Endothelial cell of umbilical vein (primary cell): ENCODE data around the gene CARNS1. TPM values are rescaled to one million over a fixed set of nuclear protein-coding genes. Genes with fewer than 3 reads are reported as not detected.

Source experiments
- BruUV-seq: library from RNA; stranded (reverse); fragments of 400-500 nt; replicated peaks from 2 replicates; lab custom pipeline; 2021; lab: Mats Ljungman, UMichigan
- CTCF ChIA-PET: fragments of 300-600, 350-600 bp; sonication (Branson Sonifier 250); formaldehyde crosslinking; loops from one replicate; lab custom pipeline; 2021; ENCODE audit warnings: antibody characterized with exemption, inconsistent platforms; lab: Charles Lee
- POLR2A ChIA-PET: fragments of 300-600, 350-600 bp; sonication (Branson Sonifier 250); formaldehyde crosslinking; loops from one replicate; lab custom pipeline; 2021; ENCODE audit warnings: antibody characterized with exemption, inconsistent platforms; lab: Charles Lee
- DNase-seq: peaks from one replicate; pipeline ENCODE4 v3.0.0-alpha.2; 2011; ENCODE audit warnings: low read depth, low spot score
- FAIRE-seq: peaks from 2 replicates; lab custom pipeline; 2011; peaks lifted over from hg19 to GRCh38; lab: Jason Lieb, UNC
- H2AFZ ChIP-seq: 2 replicates; pipeline ENCODE4 v1.6.0; 2012; ENCODE audit warnings: low read depth, low read length, control low read depth, inconsistent platforms
- H3K27ac ChIP-seq: 2 replicates; pipeline ENCODE4 v1.5.1; 2011; ENCODE audit warnings: low read depth, mild to moderate bottlenecking, control low read depth, low read length, moderate library complexity; ENCODE audit not compliant: insufficient read depth
- H3K27me3 ChIP-seq, 2 experiments: 2 replicates each; pipeline versions ENCODE4 v1.6.0 to v1.6.1; 2011; ENCODE audit warnings: low read length in 2 of 2, mixed read lengths in 1 of 2; ENCODE audit not compliant: control insufficient read depth in 2 of 2, insufficient read depth in 2 of 2
- H3K36me3 ChIP-seq, 2 experiments: 2 replicates in 1 of 2; 3 replicates in 1 of 2; pipeline ENCODE4 v1.5.1; 2011; ENCODE audit warnings: low read length in 2 of 2, mild to moderate bottlenecking in 1 of 2, moderate library complexity in 1 of 2; ENCODE audit not compliant: control insufficient read depth in 2 of 2, insufficient read depth in 2 of 2; ENCODE audit errors: extremely low read depth in 1 of 2
- H3K4me1 ChIP-seq: 3 replicates; pipeline ENCODE4 v1.5.1; 2011; ENCODE audit warnings: mild to moderate bottlenecking, low read length; ENCODE audit not compliant: control insufficient read depth, insufficient read depth; ENCODE audit errors: extremely low read depth
- H3K4me2 ChIP-seq: 2 replicates; pipeline ENCODE4 v1.6.1; 2011; ENCODE audit warnings: low read length, control low read depth, mixed read lengths; ENCODE audit not compliant: insufficient read depth
- H3K4me3 ChIP-seq, 3 experiments: fragments of 200-600 bp in 1 of 3; sonication (generic), shearing (Covaris generic) in 1 of 3; replicated peaks in 1 of 3; 2 replicates each; pipeline ENCODE4 v1.5.1; 2011 to 2016; ENCODE audit warnings: control low read depth in 3 of 3, low read length in 3 of 3, mild to moderate bottlenecking in 2 of 3, inconsistent platforms in 1 of 3, low read depth in 1 of 3, moderate library complexity in 1 of 3; ENCODE audit not compliant: insufficient read depth in 1 of 3
- H3K79me2 ChIP-seq: 2 replicates; pipeline ENCODE4 v1.6.0; 2012; ENCODE audit warnings: low read length, inconsistent platforms; ENCODE audit not compliant: control insufficient read depth, insufficient read depth
- H3K9ac ChIP-seq: replicated peaks from 2 replicates; pipeline ENCODE3; 2011; ENCODE audit warnings: low read length, control low read depth; ENCODE audit not compliant: insufficient read depth; ENCODE audit errors: extremely low read depth
- H3K9me1 ChIP-seq: replicated peaks from 3 replicates; pipeline ENCODE4 v1.6.0; 2011; ENCODE audit warnings: mild to moderate bottlenecking, low read length; ENCODE audit not compliant: control insufficient read depth, insufficient read depth; ENCODE audit errors: extremely low read depth
- H3K9me3 ChIP-seq: replicated peaks from 2 replicates; pipeline ENCODE4 v1.5.1; 2012; ENCODE audit warnings: low read length, inconsistent platforms; ENCODE audit not compliant: control insufficient read depth, insufficient read depth
- H4K20me1 ChIP-seq: replicated peaks from 2 replicates; pipeline ENCODE3; 2011; ENCODE audit warnings: mild to moderate bottlenecking, low read length; ENCODE audit not compliant: control insufficient read depth, insufficient read depth; ENCODE audit errors: extremely low read depth
- EZH2 ChIP-seq: IDR thresholded peaks from 2 replicates; pipeline ENCODE4 v1.6.1; 2012; ENCODE audit warnings: borderline replicate concordance, low read depth, mild to moderate bottlenecking, moderate library complexity, low read length, inconsistent platforms; ENCODE audit not compliant: severe bottlenecking
- FOS ChIP-seq: IDR thresholded peaks from 2 replicates; pipeline ENCODE4 v1.6.1; 2011; ENCODE audit warnings: mild to moderate bottlenecking, low read length, moderate library complexity, borderline replicate concordance; ENCODE audit not compliant: insufficient read depth
- GATA2 ChIP-seq: IDR thresholded peaks from 2 replicates; pipeline ENCODE4 v1.7.0; 2011; ENCODE audit warnings: low read depth, mild to moderate bottlenecking, moderate library complexity, mixed read lengths, low read length; ENCODE audit not compliant: insufficient read length, insufficient read depth
- JUN ChIP-seq: IDR thresholded peaks from 2 replicates; pipeline ENCODE4 v1.6.1; 2011; ENCODE audit warnings: borderline replicate concordance, low read depth; ENCODE audit not compliant: insufficient read length, insufficient read depth
- MYC ChIP-seq: IDR thresholded peaks from one replicate; pipeline ENCODE4 v1.6.1; 2011; ENCODE audit warnings: mild to moderate bottlenecking, low read depth, low read length
- POLR2A ChIP-seq: IDR thresholded peaks from 2 replicates; pipeline ENCODE4 v1.6.1; 2012; ENCODE audit warnings: low read depth, mild to moderate bottlenecking, control low read depth, low read length
- POLR2AphosphoS5 ChIP-seq: IDR thresholded peaks from 2 replicates; pipeline ENCODE4 v1.6.1; 2012; ENCODE audit warnings: low read depth, mild to moderate bottlenecking, control low read depth, low read length, moderate library complexity; ENCODE audit not compliant: insufficient read depth
- dilution Hi-C: fragments of 300-500 bp; cut with MboI; formaldehyde crosslinking; loops from one replicate; pipeline ENCODE4 v1.15.0; 2019; ENCODE audit warnings: low sequenced_read_pairs; ENCODE audit not compliant: extremely low pct_ligation_motif_present
- intact Hi-C: fragments of 100-400 bp; cut with micrococcal nuclease; formaldehyde crosslinking; loops from one replicate; pipeline ENCODE4 v1.10.0; 2022
- polyA plus RNA-seq, 4 experiments: library from polyadenylated mRNA; depleted of rRNA in 3 of 4; stranded (reverse) in 3 of 4; unstranded in 1 of 4; fragments of >200 nt; gene quantifications; 2 replicates each; pipeline versions ENCODE4 v1.2.1 to v1.2.3, GENCODE V29; 2011 to 2012; ENCODE audit warnings: missing spikeins in 1 of 4
- total RNA-seq: library from RNA; stranded (reverse); gene quantifications from 2 replicates; pipeline ENCODE4 v1.2.3, GENCODE V29; 2021
- TF ChIP-seq, protein P1 (sequence below): IDR thresholded peaks from 2 replicates; pipeline ENCODE4 v1.6.1; 2011; ENCODE audit not compliant: insufficient read depth, insufficient read length
- TF ChIP-seq, protein P2 (sequence below), 2 donors: IDR thresholded peaks; 1 replicate in 1 of 2; 2 replicates in 1 of 2; pipeline ENCODE4 v1.5.1; 2011; ENCODE audit warnings: low read length in 2 of 2, mild to moderate bottlenecking in 2 of 2, moderate library complexity in 2 of 2, control low read depth in 1 of 2, inconsistent platforms in 1 of 2, low read depth in 1 of 2; ENCODE audit not compliant: insufficient read depth in 1 of 2; ENCODE audit errors: extremely low read depth in 1 of 2

The CARNS1 gene
- total and polyA plus RNA-seq, 2 donors (not counting 3 experiments of a cell fraction or from before 2014, with no cell fraction given), result 0.14 to 0.35 TPM

DNA sequence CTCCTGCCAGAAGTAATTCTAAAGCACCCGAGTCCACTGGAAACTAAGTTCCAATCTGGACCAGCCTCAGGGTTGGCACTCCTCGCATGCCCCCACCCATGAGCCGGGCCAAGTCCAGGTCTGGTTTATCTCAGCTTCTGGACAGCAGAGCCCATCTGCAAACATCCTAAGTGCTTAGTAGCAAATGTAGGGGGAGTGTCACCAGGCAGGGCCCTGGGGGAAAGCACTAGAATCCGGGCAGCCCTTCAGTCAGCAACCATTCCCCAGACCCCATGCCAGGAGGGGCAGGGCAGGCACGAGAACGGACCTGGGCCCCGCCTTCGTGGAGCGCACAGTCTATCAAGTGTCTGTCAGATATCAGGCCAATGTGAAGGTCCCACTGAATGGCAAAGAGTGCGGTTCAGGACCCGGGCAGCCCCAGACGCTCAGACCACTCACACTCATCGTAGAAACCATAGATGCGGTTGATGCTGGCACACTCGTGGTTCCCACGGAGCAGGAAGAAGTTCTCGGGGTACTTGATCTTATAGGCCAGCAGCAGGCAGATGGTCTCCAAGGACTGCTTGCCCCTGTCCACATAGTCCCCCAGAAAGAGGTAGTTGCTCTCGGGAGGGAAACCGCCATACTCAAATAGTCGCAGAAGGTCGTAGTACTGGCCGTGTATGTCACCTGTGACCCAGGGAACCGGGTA is 15.1 kb upstream of the CARNS1 start:
- Histone ChIP-seq H2AFZ (no peak overlapping the region), H3K79me2 (peaks cover 19% of the 10 kb centered on the region), H3K9ac (peak overlapping the region; percentile 89), H4K20me1 (no peaks in the 10 kb centered on the region), H3K36me3 (peaks cover 6 to 25% of the 10 kb centered on the region in 2 experiments), H3K9me3 (no peaks in the 10 kb centered on the region), H3K4me2 (peak overlapping the region; percentile 73), H3K4me3 (peak overlapping the region; percentile 79 to 89 (median 89)), H3K27me3 (no peaks in the 10 kb centered on the region), H3K9me1 (no peaks in the 10 kb centered on the region), H3K4me1 (peaks cover 19% of the 10 kb centered on the region), H3K27ac (no peak overlapping the region)
- POLR2A ChIA-PET, result no interaction called here
- intact Hi-C loops (no loop called here), dilution Hi-C loops (no loop called here)
- no peak for FAIRE-seq
- DNase-seq, result no peak
- TF ChIP-seq POLR2AphosphoS5 (no peak), EZH2 (no peak), MYC (no peak), GATA2 (no peak), FOS (no peak), JUN (no peak), POLR2A (no peak)
- TF ChIP-seq, protein P1, sequence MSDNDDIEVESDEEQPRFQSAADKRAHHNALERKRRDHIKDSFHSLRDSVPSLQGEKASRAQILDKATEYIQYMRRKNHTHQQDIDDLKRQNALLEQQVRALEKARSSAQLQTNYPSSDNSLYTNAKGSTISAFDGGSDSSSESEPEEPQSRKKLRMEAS, result no peak
- TF ChIP-seq, protein P2, sequence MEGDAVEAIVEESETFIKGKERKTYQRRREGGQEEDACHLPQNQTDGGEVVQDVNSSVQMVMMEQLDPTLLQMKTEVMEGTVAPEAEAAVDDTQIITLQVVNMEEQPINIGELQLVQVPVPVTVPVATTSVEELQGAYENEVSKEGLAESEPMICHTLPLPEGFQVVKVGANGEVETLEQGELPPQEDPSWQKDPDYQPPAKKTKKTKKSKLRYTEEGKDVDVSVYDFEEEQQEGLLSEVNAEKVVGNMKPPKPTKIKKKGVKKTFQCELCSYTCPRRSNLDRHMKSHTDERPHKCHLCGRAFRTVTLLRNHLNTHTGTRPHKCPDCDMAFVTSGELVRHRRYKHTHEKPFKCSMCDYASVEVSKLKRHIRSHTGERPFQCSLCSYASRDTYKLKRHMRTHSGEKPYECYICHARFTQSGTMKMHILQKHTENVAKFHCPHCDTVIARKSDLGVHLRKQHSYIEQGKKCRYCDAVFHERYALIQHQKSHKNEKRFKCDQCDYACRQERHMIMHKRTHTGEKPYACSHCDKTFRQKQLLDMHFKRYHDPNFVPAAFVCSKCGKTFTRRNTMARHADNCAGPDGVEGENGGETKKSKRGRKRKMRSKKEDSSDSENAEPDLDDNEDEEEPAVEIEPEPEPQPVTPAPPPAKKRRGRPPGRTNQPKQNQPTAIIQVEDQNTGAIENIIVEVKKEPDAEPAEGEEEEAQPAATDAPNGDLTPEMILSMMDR (IDR thresholded peaks at IDR 0.05; ENCODE audit: extremely low read depth in 1 of 2, insufficient read depth in 1 of 2, low read depth in 1 of 2, low read length in 2 of 2), result no peak
- CTCF ChIA-PET, result interaction anchor here (1.0 to 4.2 kb wide), 17 partner anchors 8 to 105 kb away, joined by 3 to 32 read pairs (median 11); partner anchors contain the start of genes AIP, PITPNM1, RAD9A and RPS6KB2
- no TSS peak for BruUV-seq
